GM19035 (cell line): ENCODE measurements around the gene TFAP2E.

ENCODE experiments used
- ATAC-seq: cut with Tn5 transposase; IDR thresholded peaks from one replicate; pipeline ENCODE4 v1.9.1; 2021; ENCODE audit not compliant: unreplicated experiment

Gene TFAP2E

DNA sequence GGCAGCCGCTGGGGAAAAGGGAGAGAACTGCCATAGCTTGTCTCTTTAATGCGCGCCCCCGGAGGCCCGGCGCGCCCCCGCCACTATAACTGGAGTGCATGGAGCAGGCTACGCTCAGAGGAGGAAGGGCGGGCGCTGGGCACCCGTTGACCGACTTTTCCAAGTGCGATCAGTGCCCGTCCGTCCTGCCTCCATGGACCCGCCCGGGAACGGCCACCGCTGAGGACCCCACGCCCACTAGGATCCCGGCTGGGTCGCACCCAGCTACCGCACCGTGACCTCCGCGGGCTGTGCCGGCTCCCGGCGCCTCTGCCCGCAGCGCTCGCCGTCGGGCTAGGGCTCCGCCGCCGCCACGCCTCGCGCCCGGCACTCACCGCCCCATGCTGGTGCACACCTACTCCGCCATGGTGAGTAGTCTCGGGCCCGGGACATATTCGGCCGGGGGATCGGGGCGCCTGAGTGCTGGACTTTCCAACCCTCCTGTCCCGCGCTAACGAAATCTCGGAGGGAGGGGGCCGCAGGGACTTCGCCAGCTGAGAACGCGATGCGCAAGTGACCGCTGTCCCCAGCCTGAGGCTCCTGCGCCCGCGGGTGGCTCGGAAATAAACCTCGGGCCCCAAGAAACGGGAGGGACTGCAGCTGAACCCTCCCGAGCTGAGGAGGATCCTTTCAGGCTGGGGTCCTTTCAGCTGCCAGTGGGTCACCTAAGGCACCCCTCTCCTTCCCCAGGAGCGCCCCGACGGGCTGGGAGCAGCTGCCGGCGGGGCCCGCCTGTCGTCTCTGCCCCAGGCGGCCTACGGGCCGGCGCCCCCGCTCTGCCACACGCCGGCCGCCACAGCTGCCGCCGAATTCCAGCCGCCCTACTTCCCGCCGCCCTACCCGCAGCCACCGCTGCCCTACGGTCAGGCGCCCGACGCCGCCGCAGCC is at the start of gene TFAP2E:
TSS of gene TFAP2E (plus strand) at position 117 of the 927 bp plus-strand sequence. CDS start at position 381, 264 bp downstream.
- ATAC-seq = no peak

DNA sequence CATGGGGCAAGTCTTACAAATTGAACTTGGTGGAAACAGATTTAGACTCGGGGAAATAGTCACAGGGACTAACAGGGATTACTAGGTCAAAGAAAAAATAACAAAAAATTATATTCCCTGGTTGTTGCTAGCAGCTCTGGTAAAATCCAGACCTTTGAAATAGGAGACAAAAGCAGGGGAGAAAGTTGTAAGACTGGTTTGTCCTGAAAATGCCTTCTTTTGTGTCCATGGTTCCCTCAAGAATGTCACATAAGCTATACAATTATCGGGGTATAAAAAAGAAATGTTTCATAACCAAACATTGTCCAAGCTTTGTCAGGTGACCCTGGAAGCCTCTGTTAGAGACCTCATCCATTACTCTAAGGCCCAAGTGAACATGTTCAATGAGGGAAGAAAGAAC is 49.0 kb upstream of the TFAP2E start:
- ATAC-seq = no peak

DNA sequence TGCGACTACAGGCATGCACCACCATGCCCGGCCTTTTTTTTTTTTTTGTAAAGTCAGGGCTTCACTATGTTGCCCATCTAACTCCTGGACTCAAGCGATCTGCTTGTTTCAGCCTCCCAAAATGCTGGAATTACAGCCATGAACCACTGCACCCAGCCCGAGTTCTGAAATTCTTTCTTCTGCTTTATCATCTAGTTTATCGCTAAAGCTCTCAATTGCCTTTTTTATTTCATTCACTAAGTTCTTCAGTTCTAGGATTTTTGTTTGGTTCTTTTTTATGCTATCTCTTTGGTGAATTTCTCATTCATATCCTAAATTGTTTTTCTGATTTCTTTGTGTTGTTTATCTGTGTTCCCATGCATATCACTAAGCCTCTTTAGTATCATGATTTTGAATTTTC is 42.9 kb upstream of the TFAP2E start:
- no peak for ATAC-seq

DNA sequence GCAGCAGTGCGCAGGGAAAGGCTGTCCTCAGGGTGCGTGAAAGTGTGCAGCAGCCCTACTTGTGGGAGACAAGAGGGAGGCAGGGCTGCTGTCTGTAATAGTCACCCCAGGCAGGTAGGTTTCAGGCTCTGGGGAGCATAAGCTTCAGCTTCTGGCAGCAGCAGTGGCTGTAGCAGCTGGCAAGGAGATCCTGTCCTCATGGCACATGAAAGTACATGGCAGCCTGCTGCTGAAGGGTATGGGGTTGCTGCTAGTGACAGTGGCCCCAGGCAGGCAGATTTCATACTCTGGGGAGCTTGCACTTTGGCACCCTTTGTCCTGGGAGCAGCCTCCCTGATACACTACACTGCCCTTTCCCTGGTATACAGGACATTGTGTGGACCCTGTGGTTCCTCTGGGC is 42.2 kb upstream of the TFAP2E start:
- ATAC-seq = no peak

DNA sequence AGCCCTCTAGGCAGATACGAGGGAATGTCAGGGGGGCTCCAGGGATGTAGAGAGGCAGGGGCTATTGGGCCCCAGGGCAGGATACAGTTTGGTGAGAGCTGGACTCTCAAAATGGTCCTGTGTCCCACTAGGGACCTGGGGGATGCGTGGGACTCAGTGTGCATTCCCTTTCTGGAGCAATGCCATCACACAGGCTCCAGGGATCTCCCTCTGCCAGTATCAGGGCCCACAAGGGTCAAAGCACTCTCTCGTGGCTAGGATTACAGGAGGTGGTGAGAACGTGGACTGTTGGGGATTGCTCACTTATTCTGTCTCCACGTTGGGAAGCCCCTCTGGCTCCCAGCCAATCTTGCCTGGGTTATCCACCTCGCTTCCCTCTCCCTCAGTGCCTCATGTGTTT is 41.7 kb upstream of the TFAP2E start:
- no peak for ATAC-seq

DNA sequence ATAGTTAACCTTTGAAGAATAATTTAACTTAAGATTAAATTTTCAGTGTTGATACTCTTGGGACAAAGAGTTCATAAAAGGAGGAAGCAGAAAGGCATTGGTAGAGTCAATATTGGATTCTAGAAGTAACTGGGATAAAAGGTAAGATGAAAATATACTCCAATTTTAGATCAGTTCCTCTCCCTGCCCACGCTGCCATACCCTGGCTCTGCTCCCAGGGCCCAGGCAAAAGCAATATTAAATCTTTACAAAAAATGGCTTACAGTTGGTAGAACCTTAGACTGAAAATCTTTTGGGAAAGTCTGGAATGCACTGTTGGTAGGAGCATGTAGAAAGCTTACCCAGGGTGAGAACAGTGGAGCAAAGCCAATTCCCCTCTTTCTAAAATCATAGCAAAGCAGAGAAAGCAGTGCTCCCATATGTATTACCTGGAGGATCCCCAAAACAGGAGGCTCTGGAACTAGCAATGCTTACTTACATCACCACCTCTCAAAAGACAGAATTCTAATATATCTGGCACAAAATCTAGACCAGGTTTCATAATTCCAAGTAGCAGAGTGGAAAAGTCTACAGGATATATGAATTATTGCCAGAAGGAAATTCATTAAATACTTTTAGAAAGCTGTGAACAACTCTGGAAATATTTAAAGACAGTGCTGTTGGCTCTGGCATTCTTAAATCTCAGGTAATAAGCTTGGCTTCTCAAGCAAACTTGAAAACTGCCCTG is 40.5 kb upstream of the TFAP2E start:
- no peak for ATAC-seq

DNA sequence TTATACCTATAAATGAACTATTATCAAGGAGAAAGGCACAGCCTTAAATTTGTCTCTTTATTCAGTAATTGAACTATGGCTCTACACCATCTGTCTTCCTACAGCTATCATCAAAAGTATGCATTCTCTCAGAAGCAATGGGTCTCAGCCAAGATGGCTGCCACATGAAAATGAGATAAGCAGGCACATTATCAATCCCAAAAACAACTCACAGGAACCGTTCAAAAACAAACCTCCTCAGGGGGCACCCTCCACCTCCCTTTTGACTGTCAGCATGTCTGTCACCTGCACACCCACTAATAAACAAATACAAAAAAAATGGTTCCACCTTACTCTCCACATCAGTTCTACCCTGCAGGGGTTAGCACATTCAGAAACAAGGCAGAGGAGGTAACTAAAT is 39.5 kb upstream of the TFAP2E start:
- ATAC-seq = no peak

DNA sequence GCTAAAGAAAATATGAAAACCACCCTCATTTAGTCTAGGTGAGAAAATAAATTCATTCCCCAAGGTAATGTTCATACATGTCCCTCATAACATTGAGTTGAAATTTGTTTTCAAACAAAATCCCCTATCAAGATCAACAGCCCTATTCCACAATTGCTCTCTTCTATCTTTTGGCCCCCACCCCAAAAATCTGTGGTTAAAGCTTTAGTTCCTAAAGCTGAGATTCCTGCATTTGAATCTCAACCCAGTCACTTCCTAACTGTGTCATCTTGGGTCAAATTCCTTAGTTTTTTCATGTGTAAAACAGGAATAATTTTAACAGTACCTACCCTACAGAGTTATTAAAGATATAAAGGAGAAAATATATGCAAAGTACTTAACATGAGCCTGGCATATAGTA is 37.9 kb upstream of the TFAP2E start:
- ATAC-seq = no peak

DNA sequence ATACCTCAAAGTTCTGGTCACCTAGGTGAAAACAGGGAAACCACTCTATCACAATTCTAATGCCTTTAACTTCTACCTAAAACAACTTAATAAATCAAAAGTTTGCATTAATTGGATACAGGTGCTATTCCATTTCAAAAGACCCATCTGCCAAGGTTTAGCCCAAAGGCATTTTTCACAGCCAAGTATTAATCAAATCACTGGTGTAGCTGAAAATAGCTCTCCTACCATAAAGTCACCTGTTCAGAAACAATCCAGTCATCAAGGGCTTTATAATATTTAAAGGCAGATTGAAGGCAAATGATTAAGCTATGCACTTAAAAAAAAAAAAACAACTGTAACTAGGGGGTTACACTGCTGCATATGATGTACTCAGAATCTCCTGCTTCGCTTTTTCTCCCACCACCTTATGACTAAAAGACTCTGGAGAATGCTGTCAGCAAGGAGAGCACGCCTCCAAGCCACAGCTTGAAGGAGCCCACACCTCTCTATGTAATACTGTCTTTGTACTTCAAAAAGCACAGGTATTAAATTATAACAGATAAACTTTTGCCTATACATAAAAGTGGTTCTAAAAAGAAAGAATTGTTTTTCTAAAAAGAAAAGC is 36.5 kb upstream of the TFAP2E start:
- ATAC-seq = no peak

DNA sequence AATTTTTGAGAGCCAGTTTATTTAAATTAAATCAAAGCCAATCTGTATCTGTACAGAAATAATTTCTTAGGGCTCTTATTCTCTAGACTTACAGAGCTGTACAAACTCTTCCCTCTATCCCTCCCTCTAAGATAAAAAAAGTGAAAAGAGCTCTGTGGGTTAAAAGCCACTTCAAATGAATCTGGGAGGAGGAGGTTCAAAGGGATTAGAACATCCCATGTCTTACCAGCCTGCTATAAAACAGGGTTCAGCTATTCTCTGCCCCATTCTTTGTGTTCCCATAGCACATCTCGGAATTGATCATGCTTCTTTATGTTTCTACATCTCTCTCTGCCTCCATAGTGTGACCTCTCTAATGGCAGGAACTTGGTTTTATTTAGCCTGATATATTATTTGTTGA is 35.3 kb upstream of the TFAP2E start:
- ATAC-seq = no peak

DNA sequence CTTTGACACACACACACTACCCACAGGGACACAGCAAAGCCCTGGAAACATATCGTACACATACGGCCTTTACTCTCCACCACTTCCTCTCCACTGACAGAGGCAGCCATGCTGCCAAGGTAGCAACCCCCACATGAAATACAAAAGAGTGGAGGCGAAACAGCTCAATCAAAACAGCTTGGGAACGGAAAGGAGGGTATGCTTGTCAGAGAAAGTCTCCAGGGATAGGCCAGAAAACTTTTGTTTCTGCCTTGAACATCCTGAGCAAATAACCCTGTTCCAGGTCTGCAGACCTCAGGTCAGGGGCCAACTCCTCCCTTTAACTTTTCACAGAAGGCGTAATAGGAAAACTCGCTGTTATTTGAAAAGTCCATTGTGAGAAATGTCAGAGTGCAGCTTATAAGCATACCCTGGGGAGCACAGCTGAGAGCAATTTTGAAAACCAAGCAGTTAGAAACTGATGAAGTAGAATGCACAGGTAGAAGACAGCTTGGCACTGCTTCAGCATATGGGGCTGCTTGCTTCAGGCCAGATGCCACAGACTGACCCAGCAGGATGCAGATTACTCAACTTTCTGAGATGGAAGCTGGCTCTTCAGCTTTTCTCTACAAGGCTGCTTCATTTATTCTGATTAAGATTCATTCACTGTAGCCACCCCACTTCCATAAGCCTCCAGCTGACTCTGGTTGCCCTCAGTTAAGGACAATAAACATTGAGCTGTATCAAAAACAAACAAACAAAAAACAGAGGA is 33.9 kb upstream of the TFAP2E start:
- no peak for ATAC-seq

DNA sequence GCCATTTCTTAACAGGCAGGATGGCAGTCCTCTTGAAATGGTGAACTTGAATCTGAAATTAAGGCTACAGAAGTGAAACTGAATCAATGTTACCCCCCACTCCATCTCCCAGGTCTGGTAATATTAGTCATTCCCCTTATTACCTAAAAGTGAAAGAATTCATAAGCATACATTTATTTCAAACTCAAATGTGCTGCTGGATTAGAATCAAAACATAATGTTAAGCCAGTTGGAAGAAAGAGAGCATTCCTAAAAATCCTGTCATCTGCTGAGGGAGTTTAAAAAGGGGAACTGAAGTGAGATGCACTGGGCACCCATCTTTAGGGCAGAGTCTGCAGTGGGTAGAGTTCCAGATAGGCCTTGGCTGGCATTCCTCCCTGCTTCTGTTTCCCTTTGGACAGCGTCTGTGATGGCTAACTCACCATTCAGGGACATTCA is 33.3 kb upstream of the TFAP2E start:
- no peak for ATAC-seq

DNA sequence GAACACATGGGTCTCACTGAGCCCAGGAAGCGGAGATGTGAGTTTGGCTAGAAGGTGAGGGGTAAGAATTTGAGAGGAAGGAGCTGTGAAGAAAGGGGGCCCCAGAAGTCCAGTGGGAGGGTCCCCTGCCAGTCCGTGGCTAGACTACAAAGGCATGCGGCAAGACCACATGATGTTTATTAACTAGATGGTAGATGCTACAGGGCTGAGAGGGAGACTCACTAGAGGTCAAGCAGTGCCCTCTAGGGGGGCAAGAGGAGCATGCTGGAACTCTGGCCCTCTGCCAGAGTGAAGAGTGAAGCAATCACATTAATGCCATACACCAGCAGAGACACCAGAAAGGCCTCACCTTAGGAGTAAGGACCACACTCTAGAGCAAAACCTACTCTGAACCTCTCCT is 28.1 kb upstream of the TFAP2E start:
- no peak for ATAC-seq

DNA sequence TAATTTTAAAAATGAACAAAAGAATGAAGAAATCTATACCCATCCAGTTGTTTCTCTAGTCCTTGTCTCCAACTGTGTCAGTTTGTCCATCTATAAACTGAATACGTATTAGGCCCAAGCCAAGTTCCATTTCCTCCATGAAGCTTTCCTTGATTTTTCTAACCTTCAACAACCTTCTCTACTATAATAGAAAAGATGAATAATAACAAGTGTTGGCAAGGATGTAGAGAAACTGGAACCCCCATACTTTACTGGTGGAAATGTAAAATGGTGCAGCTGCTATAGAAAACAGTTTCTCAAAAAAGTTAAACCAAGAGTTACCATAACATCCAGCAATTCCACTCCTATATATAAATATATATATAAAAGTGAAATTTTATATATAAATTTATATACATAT is 26.5 kb upstream of the TFAP2E start:
- ATAC-seq = no peak

DNA sequence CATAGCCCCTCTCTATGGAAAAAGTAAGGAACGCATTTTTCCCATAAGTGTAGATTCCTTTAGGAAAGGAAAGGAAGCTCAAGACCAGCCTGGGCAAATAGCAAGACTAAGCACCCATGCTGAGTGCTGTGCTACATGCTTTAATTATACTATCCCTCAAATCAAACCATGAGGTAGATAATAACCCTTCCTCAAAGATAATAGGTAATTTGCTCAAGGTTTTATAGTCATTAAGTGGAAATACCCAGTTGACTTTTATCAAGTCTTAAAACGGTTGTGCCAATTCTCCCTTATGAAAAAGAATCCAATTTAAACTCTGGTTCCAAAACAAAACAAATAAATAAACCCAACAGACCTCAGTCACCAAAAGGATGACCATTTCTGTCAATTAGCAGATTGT is 19.3 kb upstream of the TFAP2E start:
- ATAC-seq = no peak

DNA sequence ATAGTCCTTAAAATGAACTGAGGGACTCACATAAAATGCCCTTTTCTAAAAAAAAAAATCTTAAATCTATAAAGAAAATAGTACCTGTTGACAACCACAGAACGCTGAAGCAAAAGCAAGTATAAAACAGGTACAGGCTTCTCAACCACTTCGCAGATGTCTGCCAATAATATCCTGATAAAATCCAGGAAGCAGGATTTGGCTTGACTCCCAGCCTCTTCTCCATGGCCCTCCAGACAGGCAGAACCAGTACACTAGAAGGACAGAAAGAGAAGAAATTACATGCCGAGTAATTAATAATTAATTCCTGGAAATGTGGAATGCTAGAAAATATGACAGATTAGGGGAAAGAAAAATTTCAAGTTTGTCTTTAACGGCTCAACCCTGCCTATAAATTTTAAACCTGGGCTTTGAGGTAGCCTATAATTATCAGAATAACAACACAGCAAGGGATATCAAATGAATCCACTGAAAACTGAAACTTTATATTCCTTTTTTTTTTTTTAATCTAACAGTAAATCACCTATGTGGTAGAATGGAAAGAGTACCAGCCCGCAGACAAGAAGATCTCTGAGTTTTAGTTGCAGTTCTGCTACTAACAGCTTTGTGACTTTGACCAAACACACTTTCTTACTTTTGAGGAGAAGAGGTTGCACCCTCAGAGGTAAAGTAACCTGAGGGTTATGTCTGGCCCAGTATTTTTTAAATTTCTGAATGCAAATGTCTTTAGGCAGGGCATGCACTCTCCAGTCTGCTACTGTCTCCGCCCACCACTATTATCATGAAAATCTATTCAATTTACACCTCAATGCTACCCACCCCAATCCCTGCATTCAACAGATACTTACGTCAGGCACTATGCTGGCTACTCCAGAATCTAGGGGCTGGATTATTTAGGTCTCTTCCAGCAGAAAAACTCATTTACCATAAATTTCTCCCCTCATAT is 18.6 kb upstream of the TFAP2E start:
- ATAC-seq = no peak

DNA sequence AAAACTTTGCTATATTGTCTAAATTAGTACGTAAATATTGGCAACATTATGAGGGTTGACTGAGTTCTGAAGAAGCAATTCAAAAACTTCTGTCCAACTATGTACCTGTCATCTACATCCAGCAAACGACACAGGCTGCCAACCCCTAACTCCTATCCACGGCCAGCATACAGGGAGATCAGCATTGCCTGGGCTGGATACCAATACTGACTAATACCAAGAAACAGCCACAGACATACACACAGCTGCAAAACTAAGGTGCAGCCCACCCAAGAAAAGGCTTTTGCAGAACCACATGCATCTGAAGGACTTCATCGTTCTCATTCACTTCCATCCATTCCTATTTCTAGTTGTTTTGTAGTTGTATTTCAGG is 17.9 kb upstream of the TFAP2E start:
- ATAC-seq = no peak

DNA sequence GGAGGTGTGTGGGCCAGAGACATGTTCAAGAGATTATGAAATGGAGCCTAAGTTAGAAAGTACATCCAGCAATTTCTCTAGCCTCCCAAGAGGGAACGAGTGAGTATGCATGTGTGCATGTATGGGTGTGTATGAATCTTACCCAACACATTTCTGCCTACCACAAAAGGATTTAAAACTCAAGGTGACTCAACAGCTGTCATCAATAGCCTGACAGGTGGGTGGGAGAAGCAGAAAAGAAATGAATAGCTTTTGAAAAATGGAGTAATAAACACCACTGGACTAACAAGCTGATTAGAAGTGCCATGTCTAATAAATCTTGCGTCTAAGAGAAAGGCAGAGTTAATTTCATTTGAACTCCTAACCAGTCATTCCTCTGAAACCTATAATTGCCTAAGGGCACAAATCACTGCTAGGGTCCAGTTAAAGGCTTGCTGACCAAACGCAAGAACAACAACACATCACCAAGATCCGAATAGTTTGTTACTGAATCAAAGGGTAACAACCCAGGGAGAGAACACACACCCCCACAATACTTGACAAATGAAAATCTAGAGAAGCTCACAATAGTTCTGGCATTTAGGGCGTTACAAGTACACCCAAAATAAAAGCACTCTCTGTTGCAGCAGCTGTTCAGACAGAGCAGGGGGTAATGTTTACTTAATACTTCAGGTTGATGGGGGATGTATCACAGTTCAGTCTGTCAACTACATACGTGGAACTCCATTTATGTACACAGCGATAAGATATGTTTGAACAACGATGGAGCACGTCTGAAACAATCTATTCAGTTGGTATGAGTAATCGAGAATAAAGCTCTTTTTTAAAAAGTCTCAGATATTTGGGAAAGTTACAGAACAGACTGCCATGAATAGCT is 17.3 kb upstream of the TFAP2E start:
- ATAC-seq = no peak

DNA sequence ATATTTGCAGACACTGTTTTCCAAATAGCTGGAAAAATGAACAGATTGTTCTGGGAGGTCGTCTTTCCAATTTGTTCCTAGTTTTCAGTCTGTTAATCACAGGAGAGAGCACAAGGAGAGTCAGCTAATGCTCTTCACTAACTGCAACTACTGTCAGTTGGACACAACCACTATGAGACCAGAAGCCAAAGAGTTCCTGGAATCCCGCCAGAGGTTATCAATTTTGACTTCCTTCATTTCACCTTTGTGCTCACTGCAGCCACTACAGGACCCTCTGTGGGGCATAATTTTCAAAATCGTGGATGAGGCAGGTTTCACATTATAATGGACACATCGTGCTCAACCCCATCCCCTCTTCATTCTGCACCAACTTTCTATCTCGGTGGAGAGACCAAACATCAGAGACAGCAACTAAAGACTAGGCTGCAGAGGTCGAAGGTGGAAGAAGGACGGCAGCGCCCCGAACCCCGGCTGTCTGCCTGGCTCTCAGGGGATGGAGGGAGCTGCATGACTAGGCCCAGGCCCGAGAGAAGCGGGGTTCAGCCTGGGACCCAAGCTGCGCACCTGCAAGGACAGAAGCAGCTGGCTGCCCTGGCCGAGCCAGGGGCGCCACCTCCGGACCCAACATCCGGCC is 16.5 kb upstream of the TFAP2E start:
- no peak for ATAC-seq
